Neural progenitor cell (in vitro differentiated cells): ENCODE data around the gene RFPL3.

ENCODE experiments used
- EZH2phosphoT487 ChIP-seq: fragments of 200-600 bp; sonication (generic); IDR thresholded peaks from 2 replicates; pipeline ENCODE4 v1.6.1; 2017; ENCODE audit warnings: antibody characterized with exemption
- TF ChIP-seq, protein P1 (sequence below): fragments of 200-600 bp; sonication (generic); IDR thresholded peaks from 2 replicates; pipeline ENCODE4 v1.5.1; 2017; ENCODE audit warnings: antibody characterized with exemption, mild to moderate bottlenecking

DNA sequence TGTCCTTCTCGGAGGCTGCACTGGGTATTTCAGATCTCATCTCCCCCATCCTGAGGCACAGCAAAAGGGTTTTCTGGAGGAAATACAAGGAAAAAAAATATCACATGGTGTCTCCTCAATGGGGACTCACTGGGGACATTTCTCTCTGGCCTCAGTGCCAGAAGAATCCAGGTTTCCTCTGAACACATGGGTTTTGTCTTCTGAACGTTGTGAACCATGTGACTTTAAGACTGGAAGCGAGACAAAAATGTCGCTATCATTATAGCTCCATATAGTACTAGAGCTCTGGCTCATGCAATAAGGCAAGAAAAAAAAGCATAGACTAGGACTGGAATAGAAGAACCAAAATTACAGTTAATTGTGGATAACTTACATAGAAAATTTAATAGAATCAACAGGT lies 44.9 kb upstream of the RFPL3 start:
- TF ChIP-seq, protein P1, sequence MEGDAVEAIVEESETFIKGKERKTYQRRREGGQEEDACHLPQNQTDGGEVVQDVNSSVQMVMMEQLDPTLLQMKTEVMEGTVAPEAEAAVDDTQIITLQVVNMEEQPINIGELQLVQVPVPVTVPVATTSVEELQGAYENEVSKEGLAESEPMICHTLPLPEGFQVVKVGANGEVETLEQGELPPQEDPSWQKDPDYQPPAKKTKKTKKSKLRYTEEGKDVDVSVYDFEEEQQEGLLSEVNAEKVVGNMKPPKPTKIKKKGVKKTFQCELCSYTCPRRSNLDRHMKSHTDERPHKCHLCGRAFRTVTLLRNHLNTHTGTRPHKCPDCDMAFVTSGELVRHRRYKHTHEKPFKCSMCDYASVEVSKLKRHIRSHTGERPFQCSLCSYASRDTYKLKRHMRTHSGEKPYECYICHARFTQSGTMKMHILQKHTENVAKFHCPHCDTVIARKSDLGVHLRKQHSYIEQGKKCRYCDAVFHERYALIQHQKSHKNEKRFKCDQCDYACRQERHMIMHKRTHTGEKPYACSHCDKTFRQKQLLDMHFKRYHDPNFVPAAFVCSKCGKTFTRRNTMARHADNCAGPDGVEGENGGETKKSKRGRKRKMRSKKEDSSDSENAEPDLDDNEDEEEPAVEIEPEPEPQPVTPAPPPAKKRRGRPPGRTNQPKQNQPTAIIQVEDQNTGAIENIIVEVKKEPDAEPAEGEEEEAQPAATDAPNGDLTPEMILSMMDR, result no peak
- no peak for TF ChIP-seq EZH2phosphoT487
